Cardiac fibroblast (primary cell): ENCODE measurements around the gene ELK3.

Experiments used
- DNase-seq, 2 donors: peaks; one replicate each; pipeline versions ENCODE4 v3.0.0 to v3.0.0-alpha.2; 2010; ENCODE audit warnings: low read depth in 2 of 2
- H3K4me3 ChIP-seq, 2 donors: replicated peaks in 1 of 2; 1 replicate in 1 of 2; 2 replicates in 1 of 2; pipeline ENCODE4 v1.5.1; 2011; ENCODE audit warnings: low read depth in 2 of 2, low read length in 2 of 2, mild to moderate bottlenecking in 2 of 2, moderate library complexity in 1 of 2
- TF ChIP-seq, protein P1 (sequence below): IDR thresholded peaks from one replicate; pipeline ENCODE4 v1.5.1; 2011; ENCODE audit warnings: low read depth, mild to moderate bottlenecking, low read length, inconsistent platforms

The ELK3 gene

DNA sequence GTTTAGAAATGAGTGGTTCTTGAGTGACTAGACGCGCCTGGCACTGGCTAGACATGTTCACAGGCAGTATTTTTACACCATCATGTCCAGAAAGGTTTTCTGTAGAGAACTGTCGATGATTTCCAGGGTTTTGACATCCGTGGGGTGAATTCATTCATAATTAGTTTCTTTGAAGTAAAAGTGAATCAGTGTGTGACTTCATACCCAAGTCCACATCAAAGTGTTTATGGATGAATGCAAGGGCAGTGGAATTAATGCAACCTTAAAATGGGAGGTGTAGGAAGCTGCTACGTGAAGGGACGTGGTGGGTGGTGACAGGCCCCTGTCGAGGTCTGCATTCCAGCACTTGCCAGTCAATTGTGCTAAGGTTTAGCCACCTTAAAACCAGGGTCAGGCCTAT lies 38.4 kb upstream of the ELK3 start:
- no peak for DNase-seq
- H3K4me3 ChIP-seq, result no peak overlapping the region
- TF ChIP-seq, protein P1, sequence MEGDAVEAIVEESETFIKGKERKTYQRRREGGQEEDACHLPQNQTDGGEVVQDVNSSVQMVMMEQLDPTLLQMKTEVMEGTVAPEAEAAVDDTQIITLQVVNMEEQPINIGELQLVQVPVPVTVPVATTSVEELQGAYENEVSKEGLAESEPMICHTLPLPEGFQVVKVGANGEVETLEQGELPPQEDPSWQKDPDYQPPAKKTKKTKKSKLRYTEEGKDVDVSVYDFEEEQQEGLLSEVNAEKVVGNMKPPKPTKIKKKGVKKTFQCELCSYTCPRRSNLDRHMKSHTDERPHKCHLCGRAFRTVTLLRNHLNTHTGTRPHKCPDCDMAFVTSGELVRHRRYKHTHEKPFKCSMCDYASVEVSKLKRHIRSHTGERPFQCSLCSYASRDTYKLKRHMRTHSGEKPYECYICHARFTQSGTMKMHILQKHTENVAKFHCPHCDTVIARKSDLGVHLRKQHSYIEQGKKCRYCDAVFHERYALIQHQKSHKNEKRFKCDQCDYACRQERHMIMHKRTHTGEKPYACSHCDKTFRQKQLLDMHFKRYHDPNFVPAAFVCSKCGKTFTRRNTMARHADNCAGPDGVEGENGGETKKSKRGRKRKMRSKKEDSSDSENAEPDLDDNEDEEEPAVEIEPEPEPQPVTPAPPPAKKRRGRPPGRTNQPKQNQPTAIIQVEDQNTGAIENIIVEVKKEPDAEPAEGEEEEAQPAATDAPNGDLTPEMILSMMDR, result no peak

DNA sequence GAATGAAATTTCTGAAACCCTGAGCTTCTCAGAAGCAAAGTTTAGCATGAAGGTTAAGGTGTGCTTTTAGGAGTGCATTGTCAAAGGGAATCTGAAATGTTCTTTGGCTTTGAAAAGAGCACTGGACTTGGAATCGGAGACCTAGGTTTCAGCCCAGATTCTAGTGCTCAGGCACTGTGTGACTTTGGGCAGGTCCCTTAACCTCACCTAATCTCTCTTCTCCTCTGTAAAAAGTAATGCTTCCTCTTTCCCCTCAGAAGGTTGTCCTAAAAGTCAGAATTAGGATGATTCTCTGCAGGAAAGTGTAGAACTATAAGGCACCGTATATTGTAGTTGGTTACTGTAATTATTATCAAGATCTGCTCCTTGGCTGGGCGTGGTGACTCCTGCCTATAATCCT lies 38.0 kb upstream of the ELK3 start:
- H3K4me3 ChIP-seq, result no peak overlapping the region
- TF ChIP-seq, protein P1, result no peak
- DNase-seq, result no peak

DNA sequence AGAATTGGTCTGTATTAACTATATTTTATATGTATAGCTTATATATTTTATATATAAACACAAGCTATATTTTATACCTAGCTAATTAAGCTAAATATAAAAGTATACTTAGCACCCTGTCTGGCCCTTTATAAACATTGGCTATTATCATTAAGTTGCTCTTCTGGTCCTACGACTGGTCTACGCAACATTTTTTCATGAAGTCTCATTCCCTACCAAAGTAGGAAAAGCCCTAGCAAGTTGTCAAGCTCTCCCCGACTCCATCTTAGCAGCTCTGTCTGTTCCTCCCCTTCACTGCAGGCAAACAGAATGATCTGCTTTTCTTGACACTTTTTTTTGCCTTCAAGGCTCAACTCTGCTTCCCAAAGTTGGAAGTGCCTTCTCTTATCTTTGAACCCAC lies 36.7 kb upstream of the ELK3 start:
- DNase-seq, result no peak
- H3K4me3 ChIP-seq, result no peak overlapping the region
- TF ChIP-seq, protein P1, result no peak

DNA sequence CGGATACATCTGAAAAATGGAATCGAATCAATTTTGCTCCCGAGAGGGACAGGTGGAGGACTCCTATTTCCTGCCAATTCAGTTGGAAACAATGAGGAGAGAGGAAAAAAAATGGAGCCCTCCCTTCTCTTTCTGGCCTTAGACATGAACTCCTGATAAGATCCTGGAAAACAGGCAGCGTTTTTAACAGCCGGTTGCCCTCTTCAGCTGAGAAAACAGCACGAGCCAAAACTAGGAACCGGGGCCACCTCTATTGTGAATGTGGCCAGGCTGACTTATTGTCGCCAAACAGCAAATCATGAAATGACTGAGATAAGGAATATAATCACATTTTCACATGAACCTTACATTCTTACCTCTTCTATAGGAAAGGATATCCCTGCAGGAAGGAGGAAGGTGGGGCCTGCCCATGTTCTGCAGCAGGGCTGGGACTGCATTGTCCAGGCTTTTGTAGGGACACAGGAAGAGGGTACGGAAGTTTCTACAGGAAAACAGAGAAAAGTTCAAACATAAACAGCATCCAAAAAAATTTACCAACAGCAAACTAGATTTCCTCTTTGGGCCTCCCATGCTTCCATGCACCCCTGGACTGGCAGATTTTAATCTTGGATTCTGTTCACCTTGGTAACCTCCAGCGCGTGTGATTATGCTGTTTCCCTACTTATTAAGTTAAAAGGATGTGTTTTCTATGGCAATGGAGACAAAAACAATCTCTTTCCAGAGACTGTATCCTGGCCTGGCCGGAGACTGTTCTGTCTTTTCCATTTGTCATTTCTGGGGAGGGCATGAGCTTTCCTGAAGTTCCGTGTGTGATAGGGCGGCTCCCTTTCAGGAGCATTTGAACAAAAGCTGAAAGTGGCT lies 29.0 kb upstream of the ELK3 start:
- H3K4me3 ChIP-seq, result no peak overlapping the region
- TF ChIP-seq, protein P1, result no peak
- DNase-seq, result peak in 1 of 2 donors; percentile 19

DNA sequence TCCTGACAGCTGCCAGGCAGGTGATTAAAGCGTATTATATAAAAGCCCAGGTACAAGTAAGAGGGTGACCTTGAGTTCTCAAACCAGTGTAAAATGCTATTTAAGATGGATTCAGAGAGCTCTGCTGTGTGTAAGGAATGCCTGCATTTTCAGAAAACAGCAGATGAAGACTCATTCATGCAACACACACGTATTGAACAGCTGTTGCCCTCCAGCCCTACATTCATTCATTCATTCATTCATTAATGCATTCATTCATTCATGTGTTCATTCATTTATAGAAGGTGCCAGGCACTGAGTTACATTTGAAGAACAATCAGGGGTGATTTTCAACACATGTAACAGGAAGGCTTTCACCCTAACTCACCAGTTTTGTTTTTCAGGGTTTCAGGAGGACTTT lies 27.4 kb upstream of the ELK3 start:
- DNase-seq, result no peak
- TF ChIP-seq, protein P1, result no peak
- no peak overlapping the region for H3K4me3 ChIP-seq

DNA sequence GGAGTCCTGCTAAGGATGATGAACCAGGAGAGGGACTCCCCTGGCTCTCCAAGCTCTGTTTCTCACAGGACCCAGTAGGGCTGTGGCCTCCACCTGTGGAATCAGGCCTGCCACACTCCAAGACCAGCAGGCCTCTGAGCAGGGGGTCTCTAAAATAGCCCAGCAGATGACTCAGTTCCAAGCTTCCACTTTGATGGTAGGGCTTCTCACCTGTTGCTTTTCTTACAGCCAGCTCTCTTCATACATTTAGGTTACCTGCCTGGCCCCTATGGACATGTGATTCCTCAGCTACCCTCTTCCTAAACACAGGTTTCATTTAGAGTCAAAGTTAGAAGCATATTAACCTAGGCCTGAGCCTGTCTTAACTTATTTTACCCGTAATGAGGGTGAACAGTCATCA lies 26.7 kb upstream of the ELK3 start:
- no peak for DNase-seq
- TF ChIP-seq, protein P1, result no peak
- H3K4me3 ChIP-seq, result no peak overlapping the region
